ENCODE results near the gene KLHL42.
A peak's percentile ranks its signal among the peaks of the same experiment; 100 is the strongest.
"Not testable (repeated sequence)": the region's sequence is repeated elsewhere in the genome, so short reads cannot be mapped to it uniquely, and the experiment has no call there.

The KLHL42 gene

DNA sequence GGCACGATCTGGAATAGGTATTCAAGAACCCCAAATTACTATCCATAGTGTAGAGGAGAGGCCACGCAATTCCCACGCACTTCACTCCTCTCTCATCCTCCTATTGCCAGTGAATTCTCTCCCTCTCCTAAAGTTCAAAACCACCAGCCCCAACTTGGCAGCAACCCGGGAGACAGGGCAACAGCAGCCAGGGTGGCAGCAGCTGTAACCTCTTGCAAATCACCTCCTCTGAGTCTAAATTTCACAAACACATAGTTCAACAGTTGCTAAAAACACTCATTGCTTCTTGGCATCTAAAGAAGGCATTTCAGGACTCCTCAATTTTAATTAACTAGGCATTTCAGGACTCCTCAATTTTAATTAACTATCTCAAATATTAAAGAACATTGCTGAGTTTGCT lies 37.7 kb downstream of the KLHL42 start:
- DNase-seq (ENCODE audit: low spot score), result no peak

- DNase-seq (ENCODE audit: low spot score), result no peak
Measured at GRCh38 chr12:27818401-27818918, 38.4 kb downstream of the KLHL42 start.

GRCh38 chr12:27820564-27820963 lies 40.5 kb downstream of the KLHL42 start:
- no peak for DNase-seq (ENCODE audit: low spot score)

DNA sequence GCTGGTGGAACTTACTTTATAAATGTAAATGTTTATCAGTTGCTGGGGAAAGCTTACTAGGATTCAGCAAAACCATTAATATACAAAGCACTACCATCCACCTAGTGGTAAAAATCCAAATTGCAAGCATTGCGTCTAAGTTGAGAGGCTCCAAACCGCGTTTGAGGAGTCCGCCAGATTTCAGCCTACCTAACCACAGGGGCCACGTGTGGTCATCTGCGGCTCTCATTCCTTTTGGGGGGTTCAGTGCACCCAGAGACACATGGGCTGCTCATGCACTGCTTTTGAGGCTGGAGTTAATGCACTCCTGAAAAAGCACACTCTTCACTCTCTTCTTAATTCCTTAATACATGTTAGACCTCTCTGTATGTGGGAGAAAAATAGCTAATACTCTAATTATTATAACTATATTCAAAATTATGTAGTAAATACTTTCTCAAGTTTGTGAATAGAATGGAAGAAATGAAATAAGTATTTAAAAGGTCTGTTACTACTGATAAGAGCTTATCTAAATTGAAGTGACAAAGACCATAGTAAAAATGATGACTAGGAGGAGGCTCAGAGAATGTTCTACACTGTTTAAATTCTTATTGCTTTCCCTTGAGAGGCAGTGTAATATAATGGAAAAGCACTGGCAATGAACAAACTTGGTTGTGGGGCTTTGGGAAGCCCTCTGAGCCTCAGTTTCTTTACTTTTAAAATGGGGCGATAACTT lies 41.4 kb downstream of the KLHL42 start:
- peak; percentile 51 for DNase-seq (ENCODE audit: low spot score)

- peak; percentile 61 for DNase-seq (ENCODE audit: low spot score)
Measured at GRCh38 chr12:27822076-27822712, 42.2 kb downstream of the KLHL42 start.

GRCh38 chr12:27823038-27823437 lies 43.0 kb downstream of the KLHL42 start:
- no peak for DNase-seq (ENCODE audit: low spot score)

DNA sequence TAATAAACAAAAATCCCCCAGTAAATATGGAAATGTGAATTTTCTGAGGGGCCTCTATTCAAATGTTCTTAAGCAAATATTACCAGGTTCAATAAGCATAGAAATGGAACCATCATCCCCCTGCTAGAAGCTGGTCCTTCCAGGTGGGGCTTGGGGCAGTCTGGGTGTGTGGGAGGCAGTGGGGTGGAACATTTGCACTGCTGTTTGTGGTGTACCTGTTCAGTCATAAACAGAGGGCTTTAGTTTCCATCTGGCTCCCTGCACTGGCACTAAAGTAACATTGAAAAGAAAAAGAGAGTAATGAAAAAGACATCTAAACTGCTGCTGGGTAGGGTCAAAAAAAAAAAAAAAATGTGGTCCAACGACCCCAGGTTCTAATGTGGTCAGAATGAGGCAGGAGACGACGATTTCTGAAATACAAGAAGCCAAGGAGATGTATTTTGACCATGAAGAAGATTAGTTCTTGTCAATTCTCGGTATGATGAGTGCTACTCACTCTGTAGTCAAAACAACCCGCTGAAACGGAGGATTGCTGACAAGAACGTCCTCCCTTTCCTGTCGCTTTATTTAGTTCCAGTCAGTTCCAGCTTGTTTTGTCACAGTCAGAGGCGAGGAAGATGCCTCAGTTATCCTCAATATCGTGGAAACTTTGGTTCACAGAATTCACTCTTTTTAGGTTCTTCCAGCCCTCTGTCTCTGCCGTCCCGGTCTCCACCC lies 44.3 kb downstream of the KLHL42 start:
- DNase-seq (ENCODE audit: low spot score), result no peak

DNA sequence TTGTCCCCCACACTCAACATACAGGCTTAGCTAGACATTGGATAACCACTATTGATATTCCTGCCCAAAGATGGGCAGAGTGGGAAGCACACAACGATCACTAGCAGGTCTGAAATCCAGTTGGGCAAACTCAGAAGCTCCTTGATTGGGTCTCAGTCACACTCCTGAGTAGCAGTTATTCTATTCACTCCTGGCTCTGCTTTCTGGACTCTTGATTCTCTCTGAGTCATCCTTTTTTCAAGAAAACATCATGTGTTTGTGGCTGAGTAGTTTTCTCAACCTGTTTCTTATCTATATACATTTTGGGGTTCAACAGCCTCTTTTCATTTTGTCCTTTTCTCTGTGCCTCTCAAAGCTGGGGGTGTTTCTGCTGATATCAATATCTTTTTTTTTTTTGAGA lies 46.0 kb downstream of the KLHL42 start:
- DNase-seq (ENCODE audit: low spot score), result no peak

GRCh38 chr12:27828196-27828595 lies 48.2 kb downstream of the KLHL42 start:
- no peak for DNase-seq (ENCODE audit: low spot score)

DNA sequence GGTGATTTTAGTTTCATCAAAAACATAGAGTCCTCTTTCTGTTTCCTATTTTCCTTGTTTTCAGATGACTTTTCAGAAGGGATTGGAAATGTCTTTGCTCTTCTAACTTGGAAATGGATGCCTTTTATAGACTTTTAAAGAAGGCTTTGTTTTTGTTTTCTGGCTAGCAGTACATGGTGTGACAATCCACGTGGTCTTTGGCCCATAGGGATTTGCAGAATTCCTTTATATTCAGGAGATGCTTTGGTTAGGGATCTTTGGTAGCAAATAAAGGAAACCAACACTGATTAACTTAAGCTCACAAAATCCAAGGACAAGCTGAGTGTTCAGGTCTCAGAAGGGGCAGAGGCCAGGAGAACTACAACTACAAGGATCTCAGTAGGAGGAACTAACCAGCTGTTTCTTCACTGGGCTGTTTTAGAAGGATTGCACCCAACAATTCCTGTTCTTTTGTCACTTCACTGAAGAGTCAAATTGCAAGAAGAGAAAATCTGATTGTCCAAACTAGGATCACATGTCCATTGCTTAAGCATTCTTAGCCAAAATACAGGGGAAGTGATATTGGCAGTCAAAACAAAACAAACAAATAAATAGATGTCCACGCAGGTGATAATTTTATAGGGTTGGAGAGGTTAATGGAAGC lies 58.6 kb downstream of the KLHL42 start:
- no peak for DNase-seq (ENCODE audit: low spot score)

GRCh38 chr12:27840229-27840999 lies 60.4 kb downstream of the KLHL42 start:
- no peak for DNase-seq (ENCODE audit: low spot score)

DNA sequence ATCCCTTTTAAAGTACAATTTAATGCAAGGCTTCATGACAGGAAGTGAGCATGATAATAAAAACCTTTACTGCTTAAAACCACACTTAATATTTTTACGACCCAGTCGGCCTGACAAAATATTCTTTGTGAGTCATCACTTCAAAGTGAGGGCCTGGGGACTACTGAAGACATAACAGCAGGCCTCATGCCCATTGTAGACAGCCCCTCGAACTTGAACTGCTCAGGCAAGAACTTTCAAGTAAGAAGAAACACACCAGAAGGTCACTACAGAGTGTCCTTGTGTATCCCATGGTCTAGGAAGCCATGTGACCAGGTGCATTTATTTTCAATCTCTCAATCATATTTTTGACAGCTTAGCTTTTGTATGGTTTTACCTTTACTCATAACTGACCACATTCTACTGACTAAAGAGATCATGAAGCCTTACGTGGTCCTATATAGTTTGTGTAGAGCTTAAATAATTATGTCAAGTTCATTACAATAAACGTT lies 61.4 kb downstream of the KLHL42 start:
- no peak for DNase-seq (ENCODE audit: low spot score)

- DNase-seq (ENCODE audit: low spot score), result no peak
Measured at GRCh38 chr12:27843714-27844245, 63.7 kb downstream of the KLHL42 start.

DNA sequence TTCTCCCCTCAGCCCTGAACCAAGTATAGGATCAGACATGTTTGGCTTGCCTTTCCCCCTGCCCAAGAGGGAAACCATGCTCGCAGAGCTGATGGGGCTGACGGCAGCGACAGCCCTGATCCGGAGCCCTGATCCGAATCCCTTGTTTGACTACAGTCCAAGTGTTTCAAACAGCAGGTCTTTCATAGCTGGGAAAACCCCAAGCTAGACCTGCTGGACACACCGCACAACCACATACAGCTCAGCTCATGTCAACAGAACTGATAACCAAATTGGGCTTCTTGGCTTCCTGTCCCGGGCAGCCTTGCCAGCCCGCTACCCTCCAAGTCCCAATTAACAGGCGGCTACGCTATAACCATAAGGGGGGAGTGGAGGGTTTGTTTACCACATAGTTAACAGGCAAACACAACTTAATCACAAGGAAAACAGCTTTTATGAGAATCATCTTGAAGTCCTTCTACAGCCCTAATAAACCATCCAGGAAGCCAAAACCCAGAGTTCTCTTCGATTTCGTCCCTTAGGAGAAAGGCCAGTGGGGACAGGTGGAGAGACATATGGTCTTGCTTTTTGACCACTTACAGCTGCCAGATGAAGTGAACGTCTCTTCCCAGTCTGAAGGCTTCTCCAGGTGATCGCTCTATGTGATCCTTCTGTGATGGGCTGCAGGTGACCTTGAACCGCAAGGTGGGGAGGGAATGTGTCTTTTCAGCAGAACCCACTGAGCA lies 64.5 kb downstream of the KLHL42 start:
- DNase-seq (ENCODE audit: low spot score), result no peak

- DNase-seq (ENCODE audit: low spot score), result no peak
Measured at GRCh38 chr12:27845187-27845586, 65.2 kb downstream of the KLHL42 start.

DNA sequence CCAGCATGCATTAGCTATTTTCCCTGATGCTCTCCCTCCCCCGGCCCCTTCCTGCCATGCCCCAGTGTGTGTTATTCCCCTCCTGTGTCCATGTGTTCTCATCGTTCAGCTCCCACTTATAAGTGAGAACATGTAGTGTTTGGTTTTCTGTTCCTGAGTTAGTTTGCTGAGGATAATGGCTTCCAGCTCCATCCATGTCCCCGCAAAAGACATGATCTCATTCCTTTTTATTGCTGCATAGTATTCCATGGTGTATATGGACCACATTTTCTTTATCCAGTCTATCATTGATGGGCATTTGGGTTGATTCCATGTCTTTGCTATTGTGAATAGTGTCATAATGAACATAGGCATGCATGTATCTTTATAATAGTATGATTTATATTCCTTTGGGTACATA lies 65.7 kb downstream of the KLHL42 start:
- not testable (repeated sequence) for DNase-seq (ENCODE audit: low spot score)

DNA sequence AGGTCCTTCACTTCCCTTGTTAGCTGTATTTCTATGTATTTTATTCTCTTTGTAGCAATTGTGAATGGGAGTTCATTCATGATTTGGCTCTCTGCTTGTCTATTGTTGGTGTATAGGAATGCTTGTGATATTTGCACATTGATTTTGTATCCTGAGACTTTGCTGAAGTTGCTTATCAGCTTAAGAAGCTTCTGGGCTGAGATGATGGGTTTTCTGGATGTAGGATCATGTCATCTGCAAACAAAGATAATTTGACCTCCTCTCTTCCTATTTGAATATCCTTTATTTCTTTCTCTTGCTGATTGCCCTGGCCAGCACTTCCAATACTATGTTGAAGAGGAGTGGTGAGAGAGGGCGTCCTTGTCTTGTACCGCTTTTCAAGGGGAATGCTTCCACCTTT lies 67.3 kb downstream of the KLHL42 start:
- not testable (repeated sequence) for DNase-seq (ENCODE audit: low spot score)

DNA sequence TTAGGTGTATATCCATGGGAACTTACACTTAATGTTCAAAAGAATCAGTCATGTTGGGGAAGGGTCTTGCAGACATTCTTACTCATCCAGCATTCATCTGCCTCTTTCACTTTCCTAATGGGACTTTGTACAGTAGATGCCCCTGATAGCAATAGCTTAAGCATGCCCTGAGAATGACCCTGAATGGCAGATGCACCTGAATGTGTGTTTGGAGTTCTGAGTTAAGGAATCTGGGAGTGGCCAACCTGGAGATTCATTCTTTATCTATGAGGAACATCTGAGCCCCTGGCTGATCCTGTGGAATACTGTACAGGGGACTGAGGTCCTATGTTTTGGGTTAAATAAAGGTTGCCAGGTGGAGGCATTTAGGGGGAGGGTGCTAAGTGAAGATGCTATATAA lies 71.3 kb downstream of the KLHL42 start:
- DNase-seq (ENCODE audit: low spot score), result no peak

GRCh38 chr12:27852117-27852516 lies 72.1 kb downstream of the KLHL42 start:
- DNase-seq (ENCODE audit: low spot score), result no peak

Measured in CD4-positive, alpha-beta T cell treated with Interleukin-6 at 100 ng/mL for 8 hours (primary cell).